Endothelial cell of hepatic sinusoid (primary cell): ENCODE measurements around the gene PREPL.
"Not testable (repeated sequence)": the region's sequence is repeated elsewhere in the genome, so short reads cannot be mapped to it uniquely, and the experiment has no call there.

ENCODE experiments used
- in situ Hi-C: cut with HindIII; loops from 2 replicates; pipeline ENCODE4 v1.10.0; 2017; ENCODE audit warnings: low sequenced_read_pairs

The PREPL gene

DNA sequence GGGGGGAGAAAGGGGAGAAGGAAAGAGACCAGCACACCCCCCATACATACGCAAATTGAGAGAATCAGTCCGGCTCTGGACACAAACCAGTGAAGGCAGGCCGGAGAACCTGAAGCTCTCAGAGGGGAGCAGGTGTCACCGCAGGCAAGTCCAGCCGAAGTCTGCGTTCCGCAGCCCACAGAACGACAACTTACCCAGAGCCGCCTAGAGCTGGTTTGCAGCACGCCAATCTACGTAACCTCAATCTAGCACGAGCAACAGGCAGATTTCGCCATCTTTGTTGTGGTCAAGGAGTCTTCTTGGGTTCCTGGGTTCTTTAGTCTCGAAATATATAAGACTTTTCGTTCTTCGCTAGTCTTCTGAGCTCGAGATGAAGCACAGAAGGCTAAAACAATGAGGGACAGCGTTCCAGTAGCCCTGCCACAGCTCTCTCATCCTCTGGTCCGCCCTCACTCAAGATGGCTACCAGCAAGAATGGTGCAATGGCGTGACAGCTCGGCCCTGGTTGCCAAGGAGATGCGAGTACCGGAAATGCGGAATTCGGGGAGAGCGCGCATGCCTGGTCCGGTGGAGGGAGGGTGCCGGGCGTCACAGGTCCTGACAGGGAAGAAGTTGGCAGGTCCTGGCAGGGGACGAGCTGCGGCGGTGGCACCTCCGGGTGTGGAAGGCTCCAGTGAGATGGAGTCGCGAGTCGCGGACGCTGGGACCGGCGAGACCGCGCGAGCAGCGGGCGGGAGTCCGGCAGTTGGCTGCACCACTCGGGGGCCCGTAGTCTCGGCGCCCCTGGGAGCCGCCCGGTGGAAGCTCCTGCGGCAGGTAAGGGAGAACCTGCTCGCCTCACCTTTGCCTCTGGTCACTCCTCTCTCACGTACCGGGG, at the start of gene PREPL, which contains the start of gene CAMKMT:
PREPL (minus strand) TSS at position 165 of the 877 bp plus-strand sequence. CDS start 15,152 bp downstream, outside the sequence.
CAMKMT (plus strand) TSS at position 618 of the 877 bp plus-strand sequence.
- in situ Hi-C loops, result no loop called here

- in situ Hi-C loops, result loop anchor here (10.0 kb wide), 1 partner anchor 556 kb away; no protein-coding TSS in a partner anchor
Measured at GRCh38 chr2:44398243-44398897, 37.1 kb upstream of the PREPL start.

DNA sequence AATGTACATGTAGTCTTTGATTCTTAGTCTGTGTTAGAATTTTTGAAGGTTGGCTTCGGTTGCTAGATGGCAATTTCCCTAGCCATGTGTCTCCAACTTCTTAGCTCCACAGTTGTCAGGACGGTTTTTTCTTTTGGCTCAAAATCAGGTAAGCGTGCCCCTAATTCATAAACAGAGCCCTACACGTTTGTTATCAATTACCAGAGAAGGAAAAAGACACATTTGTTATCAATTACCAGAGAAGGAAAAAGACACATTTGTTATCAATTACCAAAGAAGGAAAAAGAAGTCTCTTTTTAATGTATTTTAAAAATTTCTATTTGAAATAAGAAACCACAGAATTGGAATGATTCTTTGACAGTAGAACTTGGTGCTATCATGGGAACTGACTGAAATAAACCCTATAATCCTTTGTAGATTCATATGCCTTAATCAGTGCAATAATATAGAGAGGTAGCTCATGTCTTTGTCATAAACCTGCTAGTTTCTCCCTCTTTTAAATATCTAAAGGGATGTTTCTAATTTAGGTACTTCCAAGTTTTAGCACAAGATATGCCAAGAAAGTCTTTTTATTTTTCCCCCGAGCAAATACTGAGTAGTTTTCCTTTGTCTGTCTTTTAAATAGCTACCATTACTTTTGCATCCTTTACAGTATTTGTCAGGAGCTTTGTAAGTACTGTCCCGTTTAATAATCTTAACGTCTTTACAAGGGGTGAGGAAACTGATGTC, 36.3 kb upstream of the PREPL start:
- in situ Hi-C loops, result loop anchor here (10.0 kb wide), 1 partner anchor 557 kb away; no protein-coding TSS in a partner anchor

GRCh38 chr2:44392338-44392943, 31.1 kb upstream of the PREPL start:
- in situ Hi-C loops, result loop anchor here (5.0 to 10.0 kb wide), 2 partner anchors 65 to 562 kb away; no protein-coding TSS in a partner anchor

- in situ Hi-C loops, result loop anchor here (5.0 to 10.0 kb wide), 2 partner anchors 67 to 565 kb away; no protein-coding TSS in a partner anchor
Measured at GRCh38 chr2:44389895-44390294, 28.6 kb upstream of the PREPL start.

DNA sequence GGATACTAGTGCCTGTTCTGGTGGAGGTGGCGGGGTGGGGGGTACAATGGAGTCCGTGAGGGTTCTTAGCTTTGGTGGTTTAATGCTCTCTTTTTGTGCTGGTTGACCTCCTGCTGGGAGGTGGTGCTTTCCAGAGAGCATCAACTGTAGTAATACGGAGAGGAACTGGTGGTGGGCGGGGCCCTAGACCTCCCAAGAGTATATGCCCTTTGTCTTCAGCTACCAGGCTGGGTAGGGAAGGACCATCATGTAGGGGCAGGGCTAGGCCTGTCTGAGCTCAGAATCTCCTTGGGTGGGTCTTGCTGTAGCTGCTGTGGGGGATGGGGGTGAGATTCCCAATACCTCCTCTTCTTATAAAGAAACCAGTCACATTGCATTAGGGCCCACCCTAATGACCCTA, 27.6 kb upstream of the PREPL start:
- in situ Hi-C loops, result no loop called here

DNA sequence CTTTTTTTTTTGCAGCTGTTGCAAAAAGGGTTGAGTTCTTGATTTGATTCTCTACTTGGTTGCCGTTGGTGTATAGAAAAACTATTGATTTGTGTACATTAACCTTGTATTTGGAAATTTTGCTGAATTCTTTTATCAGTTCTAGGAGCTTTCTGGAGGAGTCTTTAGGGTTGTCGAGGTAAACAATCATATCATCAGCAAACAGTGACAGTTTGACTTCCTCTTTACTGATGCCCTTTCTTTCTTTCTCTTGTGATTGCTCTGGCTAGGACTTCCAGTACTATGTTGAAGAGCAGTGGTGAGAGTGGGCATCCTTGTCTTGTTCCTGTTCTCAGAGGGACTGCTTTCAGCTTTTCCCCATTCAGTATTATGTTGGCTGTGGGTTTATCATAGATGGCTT, 23.9 kb upstream of the PREPL start:
- in situ Hi-C loops, result not testable (repeated sequence)

DNA sequence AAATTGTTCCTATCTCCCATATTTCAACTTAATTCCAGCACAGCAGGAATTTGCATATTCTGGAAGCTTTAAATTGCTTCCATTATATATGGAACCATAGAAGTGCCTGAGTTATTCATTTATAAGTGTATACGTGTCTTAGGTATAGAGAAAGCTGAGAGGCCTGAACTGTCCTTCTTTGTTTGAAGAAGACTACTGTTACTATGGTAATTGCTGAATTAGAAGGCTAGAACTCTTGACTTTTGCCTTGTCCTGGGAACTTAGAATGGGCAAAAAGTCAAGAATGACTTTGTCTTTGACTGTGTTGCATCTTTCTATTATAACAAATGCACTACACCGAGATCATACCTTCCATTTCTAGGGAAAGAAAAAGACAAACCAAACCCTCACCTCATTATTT, 16.2 kb upstream of the PREPL start:
- in situ Hi-C loops, result no loop called here

GRCh38 chr2:44372246-44372645, 11.0 kb upstream of the PREPL start:
- in situ Hi-C loops, result no loop called here

DNA sequence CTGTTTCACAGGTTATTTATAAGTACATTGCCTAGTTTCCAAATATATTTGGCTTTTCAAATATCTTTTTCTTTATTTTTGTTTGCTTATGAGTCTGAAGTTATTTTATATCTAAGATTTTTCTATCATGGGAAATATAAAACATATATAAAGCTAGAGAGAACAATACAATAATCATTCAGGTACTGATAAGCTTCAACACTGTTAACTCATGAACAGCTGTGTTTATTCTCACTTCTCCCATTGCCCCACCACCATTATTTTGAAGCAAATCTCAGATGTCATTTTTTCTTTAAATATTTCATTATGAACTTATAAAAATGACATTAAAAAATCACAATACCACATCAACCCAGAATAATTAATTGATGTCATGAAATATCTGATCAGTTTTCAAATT, 10.2 kb upstream of the PREPL start:
- in situ Hi-C loops, result no loop called here

DNA sequence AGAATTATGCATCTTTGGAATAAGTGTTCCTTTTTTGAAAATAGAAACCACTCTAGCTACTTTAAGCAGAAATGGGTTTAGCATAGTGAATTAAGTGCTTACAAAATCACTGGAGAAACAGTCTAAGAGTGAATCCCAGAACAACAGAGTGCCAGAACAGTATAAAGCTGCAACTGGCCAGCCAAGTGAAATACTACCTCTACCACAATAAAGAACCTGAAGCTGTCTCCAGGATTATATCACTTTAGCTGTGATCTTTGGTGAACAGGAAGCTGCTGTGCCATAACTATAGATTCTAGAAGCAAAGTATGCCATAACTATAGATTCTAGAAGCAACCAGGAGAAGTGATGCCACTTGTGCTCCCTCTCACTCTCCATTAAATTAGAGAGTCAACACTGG, 8.1 kb upstream of the PREPL start:
- in situ Hi-C loops, result no loop called here

DNA sequence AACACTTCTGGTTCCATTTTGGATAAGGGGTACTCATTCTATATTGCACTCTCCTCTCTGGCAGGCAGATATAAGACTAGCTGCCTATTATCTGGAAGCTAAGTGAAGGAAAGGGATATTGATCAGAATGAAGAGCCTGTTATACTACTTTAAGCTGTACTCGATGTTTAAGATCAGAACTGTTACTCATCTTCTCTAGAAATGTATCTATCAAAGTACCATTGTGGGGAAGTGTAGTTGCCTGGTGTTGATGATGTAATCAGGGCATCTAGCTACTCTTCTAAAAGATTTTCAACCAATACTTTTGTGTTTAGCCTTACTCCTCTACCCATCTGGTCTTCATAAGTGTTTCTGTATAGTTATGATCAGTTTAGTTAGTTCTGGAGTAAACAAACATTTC, 6.3 kb upstream of the PREPL start:
- in situ Hi-C loops, result no loop called here

DNA sequence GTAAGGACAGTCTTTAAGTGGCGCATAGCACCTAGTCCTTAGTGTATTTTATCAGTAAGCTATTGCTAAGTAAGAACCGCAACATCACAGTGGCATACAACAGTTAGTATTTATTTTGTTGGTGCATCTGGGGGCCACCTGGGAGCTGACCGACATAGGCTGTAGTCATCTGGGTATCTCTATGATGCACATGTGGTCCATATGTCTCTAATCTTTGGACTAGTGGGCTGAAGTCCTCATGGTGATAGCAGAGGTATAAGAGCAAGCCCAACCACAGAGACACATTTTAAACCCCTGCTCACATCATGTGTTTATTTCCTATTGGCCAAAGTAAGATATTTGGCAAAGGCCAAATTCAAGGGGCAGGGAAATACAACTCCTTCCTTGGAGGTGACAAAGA, 3.3 kb upstream of the PREPL start:
- in situ Hi-C loops, result no loop called here

DNA sequence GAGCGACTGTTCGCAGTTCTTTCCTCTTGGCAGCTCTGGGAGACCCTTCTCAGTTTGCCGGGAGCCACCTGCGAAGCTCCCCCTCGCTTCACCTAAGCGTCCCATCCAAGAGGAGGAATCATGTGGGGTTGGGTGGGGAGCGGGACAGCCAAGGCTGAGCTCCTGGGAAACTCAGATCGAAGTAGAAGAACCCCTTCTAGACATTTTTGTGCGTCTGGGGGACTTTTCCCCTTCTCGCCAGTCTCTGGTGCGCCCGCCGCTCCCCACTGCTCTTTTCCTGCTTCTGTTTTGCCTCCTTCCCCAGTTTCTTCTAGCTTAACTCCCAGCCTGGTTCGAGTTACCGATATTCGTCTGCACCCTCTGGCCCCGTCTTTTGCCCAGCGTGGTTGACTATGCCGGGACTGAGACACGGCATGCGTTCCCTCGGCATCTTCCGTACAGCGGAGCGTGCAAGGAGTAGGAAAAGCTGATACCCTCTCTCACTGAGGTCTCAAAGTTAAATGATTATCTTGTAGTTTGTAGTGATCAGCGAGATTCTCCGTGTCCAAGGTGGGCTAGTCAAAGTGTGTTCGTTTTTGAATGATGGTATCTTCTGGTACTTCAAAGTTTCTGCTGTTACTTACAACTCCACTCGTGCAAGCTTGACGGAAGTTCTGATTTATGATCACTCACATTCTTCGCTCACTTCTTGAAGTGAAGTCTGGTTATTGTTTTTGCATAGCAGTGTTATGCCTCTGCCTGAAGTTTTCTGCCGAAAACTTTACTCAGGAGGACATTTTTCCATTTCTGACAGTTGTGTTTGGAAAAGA, 1.1 kb upstream of the PREPL start:
- in situ Hi-C loops, result no loop called here

DNA sequence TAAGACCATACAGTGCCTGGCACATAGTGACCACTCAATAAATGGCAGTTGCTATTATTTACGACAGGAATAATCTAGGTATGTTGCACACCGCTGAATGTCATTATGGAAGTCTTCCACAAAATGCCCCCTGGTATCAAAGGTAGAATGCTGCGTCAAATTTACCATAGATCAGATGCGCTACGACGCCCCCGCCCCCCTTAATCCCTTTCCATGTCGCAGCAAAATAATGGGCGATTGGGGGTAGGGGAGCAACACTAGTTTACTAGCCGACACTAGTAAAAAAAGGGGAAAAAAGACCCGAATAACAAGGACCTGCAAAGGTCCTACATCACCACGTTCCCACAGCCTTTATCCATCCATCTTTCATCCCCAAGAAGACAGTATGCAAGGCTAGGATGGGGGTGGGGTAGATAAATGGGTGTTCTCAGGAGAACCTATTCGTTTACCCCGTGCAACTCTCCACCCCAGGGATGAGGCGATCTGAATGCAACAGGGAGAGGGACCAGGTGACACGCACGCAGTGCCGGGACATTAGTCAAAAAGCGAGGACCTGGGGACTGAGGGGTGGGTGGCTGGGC, 455 bp downstream of the PREPL start:
- in situ Hi-C loops, result no loop called here

DNA sequence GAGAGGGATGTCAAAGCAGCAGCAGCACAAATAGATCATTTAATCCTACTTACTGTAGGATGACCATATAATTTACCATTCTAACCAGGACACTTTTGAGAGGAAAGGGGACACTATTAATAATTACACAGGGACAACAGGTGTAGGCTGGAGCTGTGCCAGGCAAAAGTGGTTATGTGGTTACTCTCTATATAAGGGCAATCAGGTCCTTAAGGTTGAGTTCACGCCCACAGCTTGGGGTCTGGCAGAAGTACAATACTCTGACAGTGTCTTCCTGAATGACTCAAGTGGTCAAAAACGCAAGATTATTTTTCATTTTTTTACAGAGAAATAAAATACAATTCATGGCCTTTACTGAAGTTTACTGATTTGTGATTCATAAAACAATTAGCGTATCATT, 2.8 kb downstream of the PREPL start:
- in situ Hi-C loops, result no loop called here

GRCh38 chr2:44354761-44355160, 6.5 kb downstream of the PREPL start:
- in situ Hi-C loops, result no loop called here

- in situ Hi-C loops, result no loop called here
Measured at GRCh38 chr2:44352510-44352909, 8.8 kb downstream of the PREPL start.

DNA sequence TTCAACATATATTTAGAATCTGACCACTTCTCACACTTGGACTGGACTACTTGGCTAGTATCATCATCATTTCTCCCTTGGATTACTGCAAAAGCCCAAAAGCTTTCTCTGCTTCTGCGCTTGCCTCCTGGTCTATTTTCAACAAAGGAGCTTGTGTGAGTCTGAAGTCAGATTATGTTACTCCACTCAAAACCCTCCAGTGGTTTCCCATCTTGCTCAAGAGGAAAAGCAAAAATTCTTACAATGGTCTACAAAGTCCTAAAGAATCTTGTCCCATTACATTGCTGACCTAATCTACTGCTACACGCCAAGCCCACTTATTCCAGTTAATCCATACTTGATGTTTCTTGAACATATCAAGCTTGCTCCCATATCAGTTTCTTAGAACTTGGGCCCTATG, 9.6 kb downstream of the PREPL start:
- in situ Hi-C loops, result no loop called here

GRCh38 chr2:44351088-44351487, 10.2 kb downstream of the PREPL start:
- in situ Hi-C loops, result no loop called here
